Subcutaneous abdominal adipose tissue (tissue), 5 donors: ENCODE results near the gene MAVS.

Experiments
- H3K27ac ChIP-seq: one replicate; pipeline ENCODE4 v1.7.0; 2013; ENCODE audit warnings: low read depth, mild to moderate bottlenecking, inconsistent platforms, low read length, moderate library complexity
- H3K27me3 ChIP-seq, 5 donors: one replicate each; pipeline ENCODE4 v1.7.0; 2013; ENCODE audit warnings: low read length in 5 of 5, inconsistent platforms in 1 of 5; ENCODE audit not compliant: control insufficient read depth in 5 of 5, insufficient read depth in 4 of 5
- H3K36me3 ChIP-seq, 5 donors: one replicate each; pipeline ENCODE4 v1.7.0; 2013; ENCODE audit warnings: low read length in 5 of 5; ENCODE audit not compliant: control insufficient read depth in 5 of 5, insufficient read depth in 5 of 5
- H3K4me1 ChIP-seq, 5 donors: one replicate each; pipeline ENCODE4 v1.7.0; 2013; ENCODE audit warnings: low read length in 5 of 5, mild to moderate bottlenecking in 3 of 5, moderate library complexity in 1 of 5; ENCODE audit not compliant: control insufficient read depth in 5 of 5, insufficient read depth in 5 of 5
- H3K4me3 ChIP-seq, 5 donors: one replicate each; pipeline ENCODE4 v1.7.0; 2013; ENCODE audit warnings: low read length in 5 of 5, low read depth in 1 of 5
- H3K9ac ChIP-seq, 5 donors: one replicate each; pipeline ENCODE4 v1.7.0; 2013; ENCODE audit warnings: low read length in 5 of 5, mild to moderate bottlenecking in 4 of 5, moderate library complexity in 3 of 5
- H3K9me3 ChIP-seq, 5 donors: one replicate each; pipeline ENCODE4 v1.7.0; 2013; ENCODE audit warnings: low read length in 5 of 5; ENCODE audit not compliant: control insufficient read depth in 5 of 5
- donor health status: healthy.
- donor health status: healthy.
- donor health status: healthy.
- donor health status: healthy.
- donor health status: healthy.

MAVS gene

DNA sequence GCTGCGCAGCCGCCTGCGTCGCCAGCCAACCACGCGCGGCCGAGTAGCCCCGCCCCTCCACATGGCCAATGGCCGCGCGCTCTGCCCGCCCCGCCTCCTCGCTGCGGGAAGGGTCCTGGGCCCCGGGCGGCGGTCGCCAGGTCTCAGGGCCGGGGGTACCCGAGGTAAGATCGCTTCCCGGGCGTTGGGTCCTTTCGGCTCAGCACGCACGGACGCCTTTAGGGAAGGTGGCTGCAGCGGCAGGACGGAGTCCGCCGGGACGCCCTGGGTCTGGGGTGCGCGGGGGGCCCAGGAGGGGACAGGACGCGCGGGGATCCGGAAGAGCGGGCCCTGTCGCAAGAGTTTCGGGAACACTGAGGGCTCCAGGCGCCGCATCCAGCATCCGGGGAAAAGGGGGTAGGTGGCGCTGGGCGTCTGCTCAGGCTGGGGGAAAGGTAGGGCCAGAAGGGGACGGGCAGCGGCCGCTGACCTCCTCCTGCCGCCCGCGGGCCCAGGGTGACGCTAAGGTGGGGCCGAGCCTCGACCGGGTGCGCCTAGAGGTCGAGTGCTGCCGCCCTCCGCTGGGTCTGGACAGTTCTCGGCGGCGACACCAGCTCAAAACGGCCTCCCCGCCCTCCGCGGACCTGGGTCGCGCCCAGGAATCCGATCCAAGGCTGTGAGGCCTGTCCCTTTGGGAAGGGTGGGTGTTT lies at the start of gene MAVS:
MAVS (plus strand) TSS at position 95 of the 689 bp plus-strand sequence. CDS start 7,791 bp downstream, outside the sequence.
- Histone ChIP-seq H3K27ac (peak within 1 kb of the TSS; percentile 92), H3K27me3 (no peaks in the 10 kb centered on the region), H3K36me3 (peaks cover 0 to 3% (median 0%) of the 10 kb centered on the region in 5 donors), H3K9me3 (no peaks in the 10 kb centered on the region), H3K4me3 (peak within 1 kb of the TSS; percentile 73 to 95 (median 86)), H3K4me1 (peaks cover 3 to 30% (median 17%) of the 10 kb centered on the region in 5 donors), H3K9ac (peak within 1 kb of the TSS; percentile 86 to 98 (median 94))

DNA sequence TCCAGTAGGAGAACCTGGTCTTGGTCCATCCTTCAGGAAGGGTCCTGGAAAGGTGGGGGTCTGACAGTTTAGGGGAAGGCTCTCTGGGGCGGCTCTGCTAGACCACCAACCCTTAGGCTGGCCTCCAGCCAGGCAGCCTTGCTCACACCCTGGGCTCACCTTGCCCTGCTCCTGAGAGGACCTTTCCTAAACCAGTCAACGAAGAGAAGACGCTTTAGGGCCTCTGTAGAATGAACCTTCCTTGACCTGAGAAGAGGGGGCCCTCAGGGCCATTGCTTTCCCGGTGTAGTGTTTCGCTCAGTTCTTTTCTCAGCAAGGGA lies 49.4 kb upstream of the MAVS start:
- H3K27ac ChIP-seq = no peak overlapping the region
- peak overlapping the region in 2 of 5 donors; percentile 19 to 59 for H3K9ac ChIP-seq
- H3K4me1 ChIP-seq = peaks cover 0 to 36% (median 18%) of the 10 kb centered on the region in 5 donors
- H3K27me3 ChIP-seq = no peaks in the 10 kb centered on the region
- H3K36me3 ChIP-seq = peaks cover 0 to 27% (median 21%) of the 10 kb centered on the region in 5 donors
- H3K4me3 ChIP-seq = peak overlapping the region in 2 of 5 donors; percentile 78 to 90
- no peaks in the 10 kb centered on the region for H3K9me3 ChIP-seq

DNA sequence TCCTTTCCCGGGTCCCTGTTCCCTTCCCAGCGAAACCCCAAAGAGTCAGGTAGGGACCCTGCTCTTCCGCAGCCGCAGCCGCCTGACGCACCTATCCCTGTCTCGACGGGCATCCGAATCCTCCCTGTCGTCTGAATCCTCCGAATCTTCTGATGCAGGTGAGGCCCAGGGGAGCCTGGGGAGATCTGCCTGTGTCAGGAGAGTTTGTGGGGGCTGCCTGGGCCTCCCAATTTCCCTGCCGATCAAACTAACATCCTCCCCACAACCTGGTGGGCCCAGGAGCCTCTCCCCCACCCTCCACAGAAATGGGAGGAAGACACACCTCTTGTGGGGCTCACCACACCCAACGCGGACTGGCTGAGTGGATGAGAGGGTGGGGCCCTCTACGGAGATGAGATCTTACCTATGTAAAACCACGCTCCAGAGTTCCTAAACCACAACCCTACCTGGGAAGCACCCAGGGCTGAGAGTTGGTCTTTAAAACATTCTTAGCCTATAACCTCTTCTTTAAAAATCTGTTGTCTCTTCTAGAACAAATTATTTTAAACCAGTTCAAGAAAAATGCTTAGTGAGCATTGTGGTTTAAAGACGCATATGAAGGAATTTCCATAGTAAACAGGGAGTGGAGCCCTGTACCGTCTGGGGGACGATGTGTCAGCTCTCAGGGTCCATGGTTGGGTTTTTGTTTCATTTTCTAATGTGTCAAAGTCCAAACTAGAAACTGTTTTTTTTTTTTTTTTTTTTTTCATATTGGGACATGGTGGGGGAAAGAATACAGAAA lies 48.9 kb upstream of the MAVS start:
- no peak overlapping the region for H3K27ac ChIP-seq
- no peaks in the 10 kb centered on the region for H3K27me3 ChIP-seq
- no peaks in the 10 kb centered on the region for H3K9me3 ChIP-seq
- peak overlapping the region in 2 of 5 donors; percentile 19 to 59 for H3K9ac ChIP-seq
- peaks cover 0 to 32% (median 25%) of the 10 kb centered on the region in 5 donors for H3K36me3 ChIP-seq
- H3K4me3 ChIP-seq = peak overlapping the region in 1 of 5 donors; percentile 78
- H3K4me1 ChIP-seq = peaks cover 2 to 42% (median 24%) of the 10 kb centered on the region in 5 donors

DNA sequence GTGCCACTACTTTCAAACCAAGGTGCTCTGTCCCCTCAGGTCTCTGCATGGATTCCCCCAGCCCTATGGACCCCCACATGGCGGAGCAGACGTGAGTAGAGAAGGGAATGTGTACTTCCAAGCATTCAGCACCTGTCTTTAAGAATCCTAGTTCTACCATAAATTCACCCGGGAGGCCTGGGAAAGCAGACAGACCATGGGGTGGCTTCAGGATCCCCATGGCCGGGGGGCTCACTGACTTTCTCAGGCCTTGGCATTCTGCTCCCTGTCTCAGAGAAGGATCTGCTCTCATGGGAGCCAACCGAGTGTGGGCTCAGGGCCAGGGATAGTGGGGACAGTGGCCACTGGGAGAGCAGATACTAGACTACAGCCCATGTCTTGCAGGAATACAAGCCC lies 48.3 kb upstream of the MAVS start:
- H3K27me3 ChIP-seq = no peaks in the 10 kb centered on the region
- H3K4me1 ChIP-seq = peaks cover 2 to 48% (median 24%) of the 10 kb centered on the region in 5 donors
- no peak overlapping the region for H3K27ac ChIP-seq
- H3K36me3 ChIP-seq = peaks cover 0 to 38% (median 31%) of the 10 kb centered on the region in 5 donors
- H3K9ac ChIP-seq = no peak overlapping the region
- no peak overlapping the region for H3K4me3 ChIP-seq
- H3K9me3 ChIP-seq = no peaks in the 10 kb centered on the region

DNA sequence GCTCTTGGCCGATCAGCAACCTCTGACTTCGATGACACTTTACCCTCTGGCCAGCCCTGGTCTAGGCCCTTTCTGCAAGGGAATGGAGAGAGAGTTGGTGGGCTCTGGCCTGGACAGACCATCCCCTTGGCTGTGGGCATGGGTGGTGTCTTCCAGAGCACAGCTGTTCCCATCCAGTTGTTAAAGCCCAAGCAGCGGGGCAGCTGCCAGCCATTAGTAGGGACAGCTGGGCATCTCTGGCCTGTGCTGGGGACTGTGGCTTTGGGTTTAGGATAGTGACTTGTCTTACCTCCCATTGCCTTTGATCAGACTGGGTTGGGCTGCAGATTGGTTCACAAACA lies 47.8 kb upstream of the MAVS start:
- no peak overlapping the region for H3K9ac ChIP-seq
- H3K27me3 ChIP-seq = no peaks in the 10 kb centered on the region
- no peaks in the 10 kb centered on the region for H3K9me3 ChIP-seq
- H3K4me1 ChIP-seq = peaks cover 2 to 49% (median 24%) of the 10 kb centered on the region in 5 donors
- no peak overlapping the region for H3K4me3 ChIP-seq
- H3K27ac ChIP-seq = no peak overlapping the region
- peaks cover 0 to 43% (median 36%) of the 10 kb centered on the region in 5 donors for H3K36me3 ChIP-seq

DNA sequence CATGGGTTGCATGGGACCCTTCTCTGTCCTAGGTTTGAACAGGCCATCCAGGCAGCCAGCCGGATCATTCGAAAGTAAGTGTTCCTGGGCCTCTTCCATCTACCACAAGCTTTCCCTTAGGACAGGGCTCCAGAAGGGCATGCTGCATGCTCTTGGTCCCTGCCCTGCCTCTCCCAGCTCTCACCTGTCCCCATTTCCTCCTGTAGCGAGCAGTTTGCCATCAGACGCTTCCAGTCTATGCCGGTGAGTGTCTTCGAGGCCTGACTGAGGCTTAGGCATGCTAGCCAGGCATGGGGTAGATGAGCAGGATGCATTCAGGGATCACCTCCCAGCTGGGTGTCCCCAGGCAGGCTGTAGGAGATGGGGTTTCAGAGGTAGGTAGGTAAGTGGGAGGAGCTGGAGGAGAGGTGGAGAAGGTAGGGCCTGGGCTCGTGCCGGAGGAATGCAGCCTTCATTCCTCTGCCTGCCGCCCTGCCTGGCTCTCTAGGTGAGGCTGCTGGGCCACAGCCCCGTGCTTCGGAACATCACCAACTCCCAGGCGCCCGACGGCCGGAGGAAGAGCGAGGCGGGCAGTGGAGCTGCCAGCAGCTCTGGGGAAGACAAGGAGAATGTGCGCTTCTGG lies 46.3 kb upstream of the MAVS start:
- Histone ChIP-seq H3K27me3 (no peaks in the 10 kb centered on the region), H3K36me3 (peaks cover 0 to 55% (median 49%) of the 10 kb centered on the region in 5 donors), H3K27ac (no peak overlapping the region), H3K4me3 (no peak overlapping the region), H3K9ac (peak overlapping the region in 1 of 5 donors; percentile 11), H3K9me3 (no peaks in the 10 kb centered on the region), H3K4me1 (peaks cover 2 to 45% (median 21%) of the 10 kb centered on the region in 5 donors)

DNA sequence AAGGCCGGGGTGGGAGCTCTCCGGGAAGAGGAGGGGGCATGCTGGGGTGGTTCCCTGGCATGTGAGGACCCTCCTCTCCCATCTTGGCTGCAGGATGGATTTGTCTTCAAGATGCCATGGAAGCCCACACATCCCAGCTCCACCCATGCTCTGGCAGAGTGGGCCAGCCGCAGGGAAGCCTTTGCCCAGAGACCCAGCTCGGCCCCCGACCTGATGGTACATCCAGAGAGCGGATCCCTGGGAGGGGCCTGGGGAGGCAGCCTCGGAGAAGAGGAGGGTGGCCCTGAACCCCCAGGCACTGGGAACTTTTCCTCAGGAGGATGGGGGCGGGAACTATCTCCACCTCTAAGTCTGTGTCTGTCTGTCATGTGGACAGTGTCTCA lies 45.8 kb upstream of the MAVS start:
- Histone ChIP-seq H3K36me3 (peaks cover 0 to 55% (median 49%) of the 10 kb centered on the region in 5 donors), H3K9ac (no peak overlapping the region), H3K4me1 (peaks cover 2 to 48% (median 20%) of the 10 kb centered on the region in 5 donors), H3K4me3 (no peak overlapping the region), H3K9me3 (no peaks in the 10 kb centered on the region), H3K27ac (no peak overlapping the region), H3K27me3 (no peaks in the 10 kb centered on the region)

DNA sequence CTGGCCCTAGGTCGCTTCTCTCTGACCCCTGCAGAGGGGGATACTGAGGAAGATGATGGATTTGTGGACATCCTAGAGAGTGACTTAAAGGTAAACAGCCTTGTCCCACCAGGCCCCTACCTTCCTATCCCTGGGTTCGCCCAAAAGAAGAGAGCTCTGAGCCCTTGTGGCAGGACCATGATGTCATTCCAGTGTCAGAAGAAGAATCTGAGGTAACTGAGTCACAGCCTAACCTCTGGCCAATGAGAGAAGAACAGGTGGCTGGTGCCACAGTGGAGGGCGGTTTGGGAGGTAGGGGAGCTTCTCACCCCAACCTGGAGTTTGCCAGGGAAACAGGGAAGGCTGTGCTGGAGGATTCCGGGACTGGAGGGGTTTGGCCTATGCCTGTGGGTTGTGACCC lies 45.3 kb upstream of the MAVS start:
- no peak overlapping the region for H3K27ac ChIP-seq
- H3K27me3 ChIP-seq = no peaks in the 10 kb centered on the region
- peaks cover 2 to 52% (median 23%) of the 10 kb centered on the region in 5 donors for H3K4me1 ChIP-seq
- no peak overlapping the region for H3K4me3 ChIP-seq
- H3K9me3 ChIP-seq = peaks cover 0 to 3% (median 0%) of the 10 kb centered on the region in 5 donors
- H3K36me3 ChIP-seq = peaks cover 0 to 55% (median 49%) of the 10 kb centered on the region in 5 donors
- no peak overlapping the region for H3K9ac ChIP-seq

DNA sequence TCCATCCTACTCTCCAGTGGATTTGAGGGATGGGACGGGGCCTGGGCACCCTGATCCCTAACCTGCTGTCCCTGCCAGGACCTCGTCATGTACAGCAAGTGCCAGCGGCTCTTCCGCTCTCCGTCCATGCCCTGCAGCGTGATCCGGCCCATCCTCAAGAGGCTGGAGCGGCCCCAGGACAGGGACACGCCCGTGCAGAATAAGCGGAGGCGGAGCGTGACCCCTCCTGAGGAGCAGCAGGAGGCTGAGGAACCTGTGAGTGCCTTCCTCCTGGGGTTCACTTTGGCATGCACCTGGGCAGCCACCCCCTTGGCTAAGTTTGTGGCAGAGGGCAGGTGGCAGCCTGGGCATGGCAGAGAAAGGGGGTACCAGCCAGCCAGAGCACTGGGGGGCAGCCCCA lies 44.8 kb upstream of the MAVS start:
- peaks cover 0 to 55% (median 49%) of the 10 kb centered on the region in 5 donors for H3K36me3 ChIP-seq
- peaks cover 2 to 51% (median 23%) of the 10 kb centered on the region in 5 donors for H3K4me1 ChIP-seq
- H3K9me3 ChIP-seq = peaks cover 0 to 3% (median 0%) of the 10 kb centered on the region in 5 donors
- no peak overlapping the region for H3K4me3 ChIP-seq
- H3K27ac ChIP-seq = no peak overlapping the region
- H3K9ac ChIP-seq = no peak overlapping the region
- H3K27me3 ChIP-seq = no peaks in the 10 kb centered on the region
